ENCODE data around the gene PLEKHN1.

GRCh38 chr1:999725-1000356 lies 33.6 kb downstream of the PLEKHN1 start, which contains the start of gene HES4:
- no peak for TF ChIP-seq CTCF (conservative IDR thresholded peaks at IDR 0.05; ENCODE audit: low read length)
- no peak for TF ChIP-seq EZH2phosphoT487 (IDR thresholded peaks at IDR 0.05; ENCODE audit: borderline replicate concordance, low read depth, low read length)
